ENCODE data around the gene JUND. TPM values are rescaled to one million over a fixed set of nuclear protein-coding genes. Genes with fewer than 3 reads are reported as not detected.

JUND gene
- total RNA-seq, 2 donors from 2014 or later: 112 to 148 TPM

DNA sequence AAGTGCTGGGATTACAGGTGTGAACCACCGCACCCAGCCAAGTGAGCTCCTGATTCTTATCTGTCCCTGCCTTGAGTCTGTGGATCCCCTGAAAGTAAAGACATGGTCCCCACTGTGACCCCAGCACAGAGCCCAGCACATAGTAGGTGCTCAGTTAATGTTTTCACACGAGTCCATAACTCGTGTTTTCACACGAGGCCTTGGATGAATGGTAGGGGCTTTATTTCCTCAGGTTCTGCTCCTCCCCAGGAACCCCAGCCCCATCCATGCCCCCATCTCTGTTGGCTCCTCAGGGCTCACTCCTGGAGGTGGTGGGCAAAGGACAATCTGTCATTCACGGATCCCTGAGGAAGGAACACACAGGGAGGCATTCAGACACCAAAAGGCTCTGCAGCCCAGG lies 31.6 kb downstream of the JUND start:
- H3K9me3 ChIP-seq (ENCODE audit: control insufficient read depth, low read length): no peaks in the 10 kb centered on the region
- TF ChIP-seq, protein P1, sequence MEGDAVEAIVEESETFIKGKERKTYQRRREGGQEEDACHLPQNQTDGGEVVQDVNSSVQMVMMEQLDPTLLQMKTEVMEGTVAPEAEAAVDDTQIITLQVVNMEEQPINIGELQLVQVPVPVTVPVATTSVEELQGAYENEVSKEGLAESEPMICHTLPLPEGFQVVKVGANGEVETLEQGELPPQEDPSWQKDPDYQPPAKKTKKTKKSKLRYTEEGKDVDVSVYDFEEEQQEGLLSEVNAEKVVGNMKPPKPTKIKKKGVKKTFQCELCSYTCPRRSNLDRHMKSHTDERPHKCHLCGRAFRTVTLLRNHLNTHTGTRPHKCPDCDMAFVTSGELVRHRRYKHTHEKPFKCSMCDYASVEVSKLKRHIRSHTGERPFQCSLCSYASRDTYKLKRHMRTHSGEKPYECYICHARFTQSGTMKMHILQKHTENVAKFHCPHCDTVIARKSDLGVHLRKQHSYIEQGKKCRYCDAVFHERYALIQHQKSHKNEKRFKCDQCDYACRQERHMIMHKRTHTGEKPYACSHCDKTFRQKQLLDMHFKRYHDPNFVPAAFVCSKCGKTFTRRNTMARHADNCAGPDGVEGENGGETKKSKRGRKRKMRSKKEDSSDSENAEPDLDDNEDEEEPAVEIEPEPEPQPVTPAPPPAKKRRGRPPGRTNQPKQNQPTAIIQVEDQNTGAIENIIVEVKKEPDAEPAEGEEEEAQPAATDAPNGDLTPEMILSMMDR (conservative IDR thresholded peaks at IDR 0.05): no peak
- WGBS, 2 experiments (ENCODE audit: insufficient coverage in 1 of 2, insufficient read length in 1 of 2): 88 to 100% methylated on average over 4 to 5 of the region's 5 CpGs

DNA sequence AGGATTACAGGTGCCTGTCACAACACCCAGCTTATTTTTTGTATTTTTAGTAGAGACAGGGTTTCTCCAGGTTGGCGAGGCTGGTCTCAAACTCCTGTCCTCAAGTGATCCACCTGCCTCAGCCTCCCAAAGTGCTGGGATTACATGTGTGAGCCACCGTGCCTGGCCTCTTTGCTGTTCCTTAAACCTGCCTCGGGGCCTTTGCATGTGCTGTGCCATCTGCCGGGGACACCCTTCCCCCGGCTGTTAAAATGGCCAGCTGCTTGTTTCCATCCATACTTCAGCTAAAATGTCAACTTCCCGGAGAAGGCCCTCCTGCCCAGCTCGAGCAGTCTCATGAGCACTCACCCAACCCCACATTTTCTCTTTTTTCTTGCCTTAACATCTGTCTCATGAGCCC lies 36.1 kb downstream of the JUND start:
- Mint-ChIP-seq H3K4me1 (peaks cover 10% of the 10 kb centered on the region), H3K27me3 (ENCODE audit: insufficient read depth) (peaks cover 7% of the 10 kb centered on the region), H3K36me3 (ENCODE audit: low read depth) (no peaks in the 10 kb centered on the region), H3K27ac (no peak overlapping the region), H3K9me3 (no peaks in the 10 kb centered on the region), H3K4me3 (no peak overlapping the region)
- H3K4me3 ChIP-seq (ENCODE audit: low read length): no peak overlapping the region
- no peaks in the 10 kb centered on the region for H3K27me3 ChIP-seq (ENCODE audit: control insufficient read depth, insufficient read depth, low read length, poor library complexity, severe bottlenecking)
- H3K9me3 ChIP-seq (ENCODE audit: control insufficient read depth, low read length): no peaks in the 10 kb centered on the region
- no peak overlapping the region for H3K9ac ChIP-seq (ENCODE audit: extremely low read depth, low read length, poor library complexity, severe bottlenecking)
- 74 to 81% methylated on average over 6 to 7 of the region's 7 CpGs for whole genome bisulfite sequencing, 2 experiments (ENCODE audit: insufficient coverage in 1 of 2, insufficient read length in 1 of 2)
- DNase-seq: no peak
- H3K4me1 ChIP-seq (ENCODE audit: control insufficient read depth, insufficient read depth, low read length): peaks cover 8% of the 10 kb centered on the region
- no peak overlapping the region for H3K27ac ChIP-seq (ENCODE audit: low read depth, low read length)
- no peaks in the 10 kb centered on the region for H3K36me3 ChIP-seq (ENCODE audit: control insufficient read depth, insufficient read depth, low read length)
- TF ChIP-seq, protein P1 (conservative IDR thresholded peaks at IDR 0.05): no peak

More for the DNA sequence above, 31.6 kb downstream of the JUND start:
- Mint-ChIP-seq H3K27me3 (ENCODE audit: insufficient read depth) (peaks cover 26% of the 10 kb centered on the region), H3K4me3 (no peak overlapping the region), H3K4me1 (peaks cover 10% of the 10 kb centered on the region), H3K27ac (no peak overlapping the region), H3K36me3 (ENCODE audit: low read depth) (no peaks in the 10 kb centered on the region), H3K9me3 (no peaks in the 10 kb centered on the region)
- no peak for DNase-seq
- Histone ChIP-seq H3K9ac (ENCODE audit: extremely low read depth, low read length, poor library complexity, severe bottlenecking) (no peak overlapping the region), H3K4me1 (ENCODE audit: control insufficient read depth, insufficient read depth, low read length) (peaks cover 8% of the 10 kb centered on the region), H3K4me3 (ENCODE audit: low read length) (no peak overlapping the region), H3K27ac (ENCODE audit: low read depth, low read length) (no peak overlapping the region), H3K36me3 (ENCODE audit: control insufficient read depth, insufficient read depth, low read length) (no peaks in the 10 kb centered on the region), H3K27me3 (ENCODE audit: control insufficient read depth, insufficient read depth, low read length, poor library complexity, severe bottlenecking) (peaks cover 24% of the 10 kb centered on the region)

DNA sequence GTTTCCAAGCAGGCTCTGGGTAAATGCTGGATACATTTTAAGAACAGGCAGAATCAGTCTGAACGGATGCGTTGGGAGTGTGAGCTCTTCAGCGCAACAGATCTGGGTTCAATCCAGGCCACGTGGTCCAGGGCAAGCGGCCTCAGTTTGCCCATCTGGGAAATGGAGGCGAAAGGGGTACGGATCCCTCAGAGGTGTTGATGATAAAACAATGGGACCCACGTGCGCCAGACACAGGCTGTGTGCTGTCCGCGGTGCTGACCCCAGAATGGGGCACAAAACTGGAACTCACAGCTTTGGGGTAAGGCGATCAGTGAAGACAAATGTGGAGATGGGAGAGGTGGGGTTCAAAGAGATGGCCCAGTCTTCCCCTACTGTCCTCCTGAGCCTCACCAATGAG lies 42.1 kb downstream of the JUND start:
- Mint-ChIP-seq H3K4me1 (no peaks in the 10 kb centered on the region), H3K27ac (no peak overlapping the region), H3K27me3 (ENCODE audit: insufficient read depth) (peaks cover 42% of the 10 kb centered on the region), H3K36me3 (ENCODE audit: low read depth) (no peaks in the 10 kb centered on the region), H3K9me3 (no peaks in the 10 kb centered on the region), H3K4me3 (no peak overlapping the region)
- TF ChIP-seq, protein P1 (conservative IDR thresholded peaks at IDR 0.05): no peak
- no peaks in the 10 kb centered on the region for H3K9me3 ChIP-seq (ENCODE audit: control insufficient read depth, low read length)
- H3K27me3 ChIP-seq (ENCODE audit: control insufficient read depth, insufficient read depth, low read length, poor library complexity, severe bottlenecking): peaks cover 12% of the 10 kb centered on the region
- no peaks in the 10 kb centered on the region for H3K36me3 ChIP-seq (ENCODE audit: control insufficient read depth, insufficient read depth, low read length)
- H3K27ac ChIP-seq (ENCODE audit: low read depth, low read length): no peak overlapping the region
- peak; percentile 82 for DNase-seq
- H3K4me3 ChIP-seq (ENCODE audit: low read length): no peak overlapping the region
- no peak overlapping the region for H3K9ac ChIP-seq (ENCODE audit: extremely low read depth, low read length, poor library complexity, severe bottlenecking)
- H3K4me1 ChIP-seq (ENCODE audit: control insufficient read depth, insufficient read depth, low read length): no peaks in the 10 kb centered on the region
- 29 to 49% methylated on average over 7 to 12 of the region's 12 CpGs for WGBS, 2 experiments (ENCODE audit: insufficient coverage in 1 of 2, insufficient read length in 1 of 2)

Measured in endodermal cell (in vitro differentiated cells).